Left lobe of liver (tissue), 2 donors: ENCODE data around the gene ARL11. TPM values are rescaled to one million over a fixed set of nuclear protein-coding genes. Genes with fewer than 3 reads are reported as not detected.
"Not testable (repeated sequence)": the region's sequence is repeated elsewhere in the genome, so short reads cannot be mapped to it uniquely, and the experiment has no call there.

ENCODE experiments used
- ATAC-seq: fragments of 200-7000 bp; cut with Tn5 transposase; one replicate; pipeline ENCODE4 v1.9.1; 2020; ENCODE audit warnings: mild to moderate bottlenecking, moderate library complexity
- DNase-seq: peaks from one replicate; pipeline ENCODE4 v3.0.0-alpha.2; 2020; ENCODE audit warnings: low spot score
- total RNA-seq: library from RNA; stranded (reverse); gene quantifications from one replicate; pipeline ENCODE4 v1.2.1, GENCODE V29; 2021
- donor health status: DM: no; HTN: no; CAD: no; lungs with moderate emphysema.
- donor health status: DM: no; HTN: yes; CAD: no.

ARL11 gene
- total RNA-seq = 0.23 TPM

GRCh38 chr13:49627831-49628652 is at the start of gene ARL11:
Gene ARL11 (plus strand): TSS chr13:49628507. CDS start chr13:49630448, 1,941 bp downstream.
- no peak for ATAC-seq
- peak; percentile 61 for DNase-seq

- DNase-seq (no peak), ATAC-seq (no peak)
Observed at GRCh38 chr13:49579501-49579900, 48.8 kb upstream of the ARL11 start.

GRCh38 chr13:49580980-49581680 is 47.2 kb upstream of the ARL11 start:
- ATAC-seq (no peak), DNase-seq (no peak)

GRCh38 chr13:49584771-49585182 is 43.5 kb upstream of the ARL11 start:
- ATAC-seq (peak; percentile 24), DNase-seq (no peak)

DNA sequence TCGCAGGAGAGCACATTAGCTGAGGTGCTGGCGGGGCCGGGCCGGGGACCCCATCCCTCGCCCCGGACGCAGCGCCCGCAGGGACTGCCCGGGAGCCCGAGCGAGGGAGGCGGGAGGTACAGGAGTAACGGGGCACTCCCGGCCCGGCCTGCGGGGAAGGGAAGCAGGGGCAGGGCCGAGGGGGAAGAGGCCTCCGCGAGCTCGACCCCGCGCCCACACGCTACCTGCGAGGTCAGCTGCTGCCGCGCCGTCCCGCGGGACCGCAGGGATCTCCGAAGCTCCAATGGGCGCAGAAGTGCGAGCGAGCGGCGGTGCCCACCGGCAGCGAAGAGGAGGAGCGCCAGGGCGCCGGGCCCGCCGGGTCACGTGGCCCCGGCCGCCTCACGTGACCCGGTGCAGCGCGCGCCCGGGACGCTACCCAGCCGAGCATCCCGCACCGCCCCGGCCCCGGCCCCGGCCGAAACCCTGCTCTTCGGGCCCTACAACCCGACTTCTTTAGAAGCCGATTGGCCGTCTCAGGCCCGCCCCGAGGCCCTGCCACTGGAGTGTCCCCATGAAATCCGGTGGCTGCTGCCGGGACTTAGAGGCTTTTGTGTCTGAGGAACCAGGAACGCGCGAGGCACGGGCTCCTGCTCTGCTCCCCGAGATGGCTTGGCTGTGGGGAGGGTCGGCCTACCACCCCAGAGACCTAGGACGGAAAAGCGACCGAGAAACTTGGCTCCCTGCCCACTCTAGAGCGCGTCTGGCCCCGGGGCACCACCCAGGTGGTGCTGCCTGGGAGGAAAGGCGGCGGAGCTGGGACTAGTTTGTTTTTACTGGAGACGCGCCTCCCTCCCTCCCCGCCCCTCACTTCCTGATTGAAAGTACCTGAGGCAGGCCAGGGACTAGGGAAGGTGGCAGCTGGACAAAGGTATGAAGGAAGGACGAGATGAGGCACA is 42.8 kb upstream of the ARL11 start, which contains the start of gene RCBTB1:
TSS of gene RCBTB1 (minus strand) at position 339 of the 938 bp plus-strand sequence. CDS start 18,279 bp downstream, outside the sequence.
- peak; percentile 74 for DNase-seq
- peak; percentile 95 for ATAC-seq

GRCh38 chr13:49586717-49587116 is 41.6 kb upstream of the ARL11 start:
- ATAC-seq = peak; percentile 14
- no peak for DNase-seq

DNA sequence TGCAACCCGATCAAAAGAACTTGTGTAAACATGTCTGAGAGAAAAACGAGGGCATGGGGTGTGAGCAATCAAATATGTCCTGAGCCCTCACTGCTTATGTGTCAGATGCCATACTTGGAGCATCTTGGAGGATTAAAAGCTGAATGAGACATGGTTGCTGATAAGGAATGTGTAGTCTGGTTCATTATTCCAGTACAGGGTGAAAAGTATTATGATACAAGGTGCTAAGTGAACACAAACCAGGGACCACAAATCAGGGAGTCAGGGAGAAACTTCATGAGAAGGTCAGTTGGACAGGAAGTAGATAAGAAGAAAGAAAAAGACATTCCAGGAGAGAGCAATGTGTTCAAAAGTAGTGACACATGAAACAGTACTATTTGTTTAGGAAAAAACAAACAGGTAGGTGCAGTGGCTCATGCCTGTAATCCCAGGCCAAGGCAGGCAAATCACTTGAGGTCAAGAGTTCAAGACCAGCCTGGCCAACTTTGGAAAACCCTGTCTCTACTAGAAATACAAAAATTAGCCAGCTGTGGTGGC is 40.9 kb upstream of the ARL11 start:
- ATAC-seq (no peak), DNase-seq (no peak)

DNA sequence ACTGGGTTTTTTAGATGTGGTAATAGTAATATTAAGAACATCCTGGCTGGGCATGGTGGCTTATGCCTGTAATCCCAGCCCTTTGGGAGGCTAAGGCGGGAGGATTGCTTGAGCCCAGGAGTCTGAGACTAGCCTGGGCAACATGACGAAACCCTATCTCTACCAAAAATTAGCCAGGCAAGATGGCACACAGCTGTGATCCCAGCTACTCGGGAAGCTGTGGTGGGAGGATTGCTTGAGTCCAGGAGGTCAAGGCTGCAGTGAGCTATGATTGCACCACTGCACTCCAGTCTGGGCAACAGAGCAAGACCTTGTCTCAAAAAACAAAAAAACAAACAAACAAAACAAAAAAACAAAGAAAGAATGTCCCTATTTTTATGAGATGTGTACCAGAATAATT is 37.6 kb upstream of the ARL11 start:
- not testable (repeated sequence) for ATAC-seq, DNase-seq

DNA sequence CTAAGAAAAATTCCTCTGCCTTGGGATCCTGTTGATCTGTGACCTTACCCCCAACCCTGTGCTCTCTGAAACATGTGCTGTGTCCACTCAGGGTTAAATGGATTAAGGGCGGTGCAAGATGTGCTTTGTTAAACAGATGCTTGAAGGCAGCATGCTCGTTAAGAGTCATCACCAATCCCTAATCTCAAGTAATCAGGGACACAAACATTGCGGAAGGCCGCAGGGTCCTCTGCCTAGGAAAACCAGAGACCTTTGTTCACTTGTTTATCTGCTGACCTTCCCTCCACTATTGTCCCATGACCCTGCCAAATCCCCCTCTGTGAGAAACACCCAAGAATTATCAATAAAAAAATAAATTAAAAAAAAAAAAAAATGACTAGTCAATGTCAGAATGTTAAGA is 34.4 kb upstream of the ARL11 start:
- not testable (repeated sequence) for DNase-seq, ATAC-seq

DNA sequence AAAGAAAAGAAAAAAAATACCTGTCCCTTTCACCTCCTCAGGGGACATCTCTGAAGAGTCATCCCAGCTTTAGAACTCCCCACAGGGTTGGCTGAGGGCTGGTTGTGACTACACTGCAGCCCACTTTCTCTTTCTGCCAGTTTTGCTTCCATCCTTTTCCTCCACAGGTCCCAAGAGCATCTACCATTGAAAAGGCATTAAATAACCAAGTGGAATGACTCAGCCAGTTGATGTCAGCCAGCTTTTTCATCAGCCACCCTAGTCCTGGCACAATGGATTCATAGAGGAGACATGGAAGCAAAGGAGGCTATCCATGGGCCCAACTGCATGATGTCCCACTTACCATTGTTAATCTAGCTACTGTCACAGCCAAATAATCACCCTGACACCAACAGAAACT is 33.7 kb upstream of the ARL11 start:
- ATAC-seq (no peak), DNase-seq (no peak)

DNA sequence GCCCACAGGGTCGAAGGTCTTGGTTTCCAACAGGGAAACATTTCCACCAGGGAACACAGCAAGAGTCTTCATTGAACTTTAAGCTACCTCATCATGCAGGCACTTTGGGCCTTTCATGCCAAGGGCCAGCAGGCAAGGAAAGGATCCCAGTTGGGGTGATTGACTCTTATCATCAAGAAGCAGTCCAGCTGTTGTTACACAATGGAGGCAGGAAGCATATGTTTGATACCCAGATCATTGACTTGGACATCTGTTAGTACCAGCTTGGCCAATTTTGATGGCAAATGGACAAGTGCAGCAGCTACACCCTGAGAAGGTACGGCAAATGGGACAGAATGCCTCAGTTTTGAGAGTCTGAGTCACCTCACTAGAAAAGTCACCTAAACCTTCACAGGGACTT is 32.1 kb upstream of the ARL11 start:
- ATAC-seq (no peak), DNase-seq (no peak)

- ATAC-seq = no peak
Observed at GRCh38 chr13:49597043-49597641, 31.2 kb upstream of the ARL11 start.

GRCh38 chr13:49602005-49602404 is 26.3 kb upstream of the ARL11 start:
- ATAC-seq (no peak), DNase-seq (no peak)

More at GRCh38 chr13:49597043-49597641, 31.2 kb upstream of the ARL11 start:
- no peak for DNase-seq

DNA sequence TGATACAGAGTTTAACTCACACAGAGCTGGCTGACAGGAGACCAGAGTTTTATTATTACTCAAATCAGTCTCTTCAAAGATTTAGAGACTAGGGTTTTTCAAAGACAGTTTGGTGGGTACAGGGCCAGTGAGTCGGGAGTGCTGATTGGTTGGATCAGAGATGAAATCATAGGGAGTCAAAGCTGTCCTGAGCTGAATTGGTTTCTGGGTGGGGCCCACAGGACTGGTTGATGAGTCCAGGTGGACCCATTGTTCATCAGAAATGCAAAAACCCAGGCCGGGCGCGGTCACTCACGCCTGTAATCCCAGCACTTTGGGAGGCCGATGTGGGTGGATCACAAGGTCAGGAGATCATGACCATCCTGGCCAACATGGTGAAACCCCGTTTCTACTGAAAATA is 25.7 kb upstream of the ARL11 start:
- not testable (repeated sequence) for DNase-seq, ATAC-seq

GRCh38 chr13:49604570-49604969 is 23.7 kb upstream of the ARL11 start:
- DNase-seq (no peak), ATAC-seq (no peak)

DNA sequence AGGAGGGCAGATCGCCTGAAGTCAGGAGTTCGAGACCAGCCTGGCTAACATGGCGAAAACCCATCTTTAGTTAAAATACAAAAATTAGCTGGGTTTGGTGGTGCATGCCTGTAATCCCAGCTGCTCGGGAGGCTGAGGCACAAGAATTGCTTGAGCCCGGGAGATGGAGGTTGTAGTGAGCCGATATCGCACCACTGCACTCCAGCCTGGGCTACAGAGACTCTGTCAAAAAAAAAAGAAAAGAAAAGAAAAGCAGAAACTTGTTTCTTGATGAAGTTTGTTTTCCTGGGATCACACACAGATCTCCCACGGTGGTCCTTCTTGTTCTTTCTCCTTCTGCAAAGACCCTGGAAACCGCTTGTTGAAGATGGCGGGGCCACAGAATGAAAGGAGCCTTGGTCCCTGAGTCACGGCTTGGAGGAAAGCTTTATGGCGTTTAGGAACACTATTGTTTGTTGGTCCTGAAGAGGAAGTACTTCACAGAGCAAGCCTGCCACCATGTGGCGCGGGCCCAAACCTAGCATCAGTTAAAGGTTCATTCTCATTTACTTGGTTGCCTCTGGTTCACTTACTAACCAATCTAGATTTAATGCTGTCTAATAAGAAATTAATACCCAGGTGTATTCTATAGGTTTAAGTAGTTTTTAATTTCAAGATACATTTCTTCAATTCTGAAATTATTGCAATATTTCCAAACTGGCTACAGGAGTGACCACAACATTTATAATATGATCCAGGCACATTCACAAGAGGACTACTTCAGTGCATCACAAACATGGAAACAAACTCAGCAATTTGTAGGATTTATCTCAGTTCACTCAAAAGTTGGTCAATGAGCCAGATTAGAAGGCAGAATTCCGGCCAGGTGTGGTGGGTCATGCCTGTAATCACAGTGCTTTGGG is 21.3 kb upstream of the ARL11 start:
- DNase-seq (peak; percentile 86), ATAC-seq (peak; percentile 100)

- DNase-seq (no peak), ATAC-seq (no peak)
Observed at GRCh38 chr13:49607761-49608160, 20.5 kb upstream of the ARL11 start.

- DNase-seq = no peak
- no peak for ATAC-seq
Observed at GRCh38 chr13:49608651-49609331, 19.5 kb upstream of the ARL11 start.

GRCh38 chr13:49610176-49610575 is 18.1 kb upstream of the ARL11 start:
- ATAC-seq = no peak
- DNase-seq = no peak
